GM12878 (cell line): ENCODE data around the gene CRYZL1. TPM values are rescaled to one million over a fixed set of nuclear protein-coding genes. Genes with fewer than 3 reads are reported as not detected.

Source experiments
- ATAC-seq: fragments of 200-7000 bp; cut with Tn5 transposase; 3 replicates; pipeline ENCODE4 v1.9.1; 2020; ENCODE audit warnings: mild to moderate bottlenecking, moderate library complexity
- BruUV-seq: library from RNA; stranded (reverse); fragments of 400-500 nt; replicated peaks from 2 replicates; lab custom pipeline; 2021; lab: Mats Ljungman, UMichigan
- CTCF ChIA-PET: fragments of 300-600 bp; sonication (Branson Sonifier 250); formaldehyde crosslinking; extraction: SDS; loops from one replicate; lab custom pipeline; 2021; ENCODE audit warnings: inconsistent platforms; lab: Yijun Ruan, JAX
- POLR2A ChIA-PET: fragments of 350-600 bp; formaldehyde crosslinking; extraction: SDS; loops from one replicate; lab custom pipeline; 2021; ENCODE audit warnings: inconsistent platforms; lab: Charles Lee
- RAD21 ChIA-PET: fragments of 300-600 bp; sonication (Branson Sonifier 250); formaldehyde crosslinking; loops from one replicate; lab custom pipeline; 2023; ENCODE audit warnings: antibody characterized with exemption; ENCODE audit not compliant: unreplicated experiment; lab: Charles Lee
- SMC1A ChIA-PET: fragments of 300-600 bp; sonication (Branson Sonifier 250); formaldehyde crosslinking; loops from one replicate; lab custom pipeline; 2023; ENCODE audit not compliant: unreplicated experiment, uncharacterized antibody; lab: Charles Lee
- DNase-seq: peaks from one replicate; pipeline ENCODE4 v3.0.0-alpha.2; 2011; ENCODE audit warnings: low read depth, low spot score
- FAIRE-seq: peaks from 3 replicates; lab custom pipeline; 2011; peaks lifted over from hg19 to GRCh38; lab: Jason Lieb, UNC
- H2AFZ ChIP-seq: 2 replicates; pipeline ENCODE4 v1.6.0; 2011; ENCODE audit warnings: low read depth, low read length, control low read depth; ENCODE audit not compliant: control insufficient read depth
- H3K27ac ChIP-seq: 2 replicates; pipeline ENCODE4 v1.5.1; 2011; ENCODE audit warnings: control low read depth; ENCODE audit not compliant: control insufficient read depth, insufficient read depth
- H3K27me3 ChIP-seq, 2 experiments: replicated peaks in 1 of 2; 2 replicates each; pipeline versions ENCODE4 v1.6.0 to v1.6.1; 2011; ENCODE audit warnings: low read length in 1 of 2; ENCODE audit not compliant: control insufficient read depth in 2 of 2, insufficient read depth in 2 of 2
- H3K36me3 ChIP-seq, 2 experiments: 2 replicates each; pipeline ENCODE4 v1.5.1; 2011; ENCODE audit warnings: low read length in 1 of 2; ENCODE audit not compliant: control insufficient read depth in 2 of 2, insufficient read depth in 2 of 2
- H3K4me1 ChIP-seq: 2 replicates; pipeline ENCODE4 v1.6.1; 2011; ENCODE audit warnings: mild to moderate bottlenecking, low read length, moderate library complexity, mixed read lengths; ENCODE audit not compliant: control insufficient read depth, insufficient read depth
- H3K4me2 ChIP-seq: 2 replicates; pipeline ENCODE4 v1.6.0; 2011; ENCODE audit warnings: control low read depth; ENCODE audit not compliant: control insufficient read depth, insufficient read depth
- H3K4me3 ChIP-seq: fragments of 200-600 bp; sonication (generic); 2 replicates; pipeline ENCODE4 v1.5.1; 2016
- H3K79me2 ChIP-seq: 2 replicates; pipeline ENCODE4 v1.6.0; 2011; ENCODE audit warnings: low read length; ENCODE audit not compliant: control insufficient read depth, insufficient read depth
- H3K9ac ChIP-seq: 2 replicates; pipeline ENCODE4 v1.8.0; 2011; ENCODE audit warnings: low read length, control low read depth, mixed read lengths; ENCODE audit not compliant: control insufficient read depth, insufficient read depth
- H3K9me3 ChIP-seq: replicated peaks from 3 replicates; pipeline ENCODE4 v1.5.1; 2011; ENCODE audit warnings: mild to moderate bottlenecking, low read length; ENCODE audit not compliant: control insufficient read depth, insufficient read depth
- H4K20me1 ChIP-seq: 2 replicates; pipeline ENCODE4 v1.6.0; 2011; ENCODE audit not compliant: control insufficient read depth, insufficient read depth
- EP300 ChIP-seq, 2 experiments: fragments of 150-350 bp in 1 of 2; IDR thresholded peaks; 2 replicates each; pipeline ENCODE4 v1.6.1; 2011 to 2012; ENCODE audit warnings: low read depth in 2 of 2, low read length in 2 of 2, borderline replicate concordance in 1 of 2, improper control_type of control experiment in 1 of 2, inconsistent platforms in 1 of 2; ENCODE audit not compliant: control insufficient read depth in 1 of 2
- JUNB ChIP-seq: IDR thresholded peaks from 2 replicates; pipeline ENCODE4 v1.6.1; 2016; ENCODE audit warnings: antibody characterized with exemption, mild to moderate bottlenecking
- KLF5 ChIP-seq: fragments of 450-650 bp; IDR thresholded peaks from 2 replicates; pipeline ENCODE4 v1.6.1; 2014; ENCODE audit warnings: mild to moderate bottlenecking; ENCODE audit not compliant: partially characterized antibody
- MTA2 ChIP-seq: fragments of 450-650 bp; IDR thresholded peaks from 2 replicates; pipeline ENCODE4 v1.6.1; 2016; ENCODE audit warnings: low read depth, mild to moderate bottlenecking, moderate library complexity
- NFIC ChIP-seq: IDR thresholded peaks from 2 replicates; pipeline ENCODE4 v1.6.1; 2012; ENCODE audit warnings: low read depth, mild to moderate bottlenecking, inconsistent platforms, low read length, moderate library complexity
- NFYB ChIP-seq: IDR thresholded peaks from 2 replicates; pipeline ENCODE4 v1.6.1; 2011; ENCODE audit warnings: low read depth, mild to moderate bottlenecking, low read length, improper control_type of control experiment, moderate library complexity; ENCODE audit not compliant: insufficient read depth
- SMARCA5 ChIP-seq: fragments of 450-650 bp; IDR thresholded peaks from 2 replicates; pipeline ENCODE4 v1.6.1; 2017; ENCODE audit warnings: mild to moderate bottlenecking
- ZBTB11 ChIP-seq: fragments of 450-650 bp; formaldehyde crosslinking; IDR thresholded peaks from 2 replicates; pipeline ENCODE4 v1.5.0; 2022; ENCODE audit warnings: mild to moderate bottlenecking, missing genetic modification characterization
- WGBS: methylation state at CpG from one replicate; pipeline ENCODE4 v1.1.6; 2016; ENCODE audit warnings: low lambda C conversion rate; ENCODE audit not compliant: insufficient replicate concordance, insufficient coverage; ENCODE audit errors: missing lambda C conversion rate; 5-methylcytosine and 5-hydroxymethylcytosine counted together
- in situ Hi-C: fragments of 300-500 bp; cut with MboI; formaldehyde crosslinking; loops from 9 replicates; pipeline ENCODE4 v1.14.3; 2018; ENCODE audit warnings: mixed read lengths
- intact Hi-C: fragments of 100-400 bp; cut with micrococcal nuclease; formaldehyde crosslinking; loops from one replicate; pipeline ENCODE4 v1.14.2; 2022; ENCODE audit not compliant: unreplicated experiment
- polyA plus RNA-seq, 11 experiments: library from polyadenylated mRNA; depleted of rRNA in 4 of 11; unstranded in 6 of 11; stranded (reverse) in 5 of 11; fragments of >200 nt; fragmentation: Nextera tagmentation in 4 of 11; fragmentation: Illumina TruSeq in 1 of 11; extraction: Ambion mirVana in 4 of 11; extraction: Trizol in 1 of 11; gene quantifications; 1 replicate in 1 of 11; 2 replicates in 10 of 11; pipeline versions ENCODE4 v1.2.1 to v1.2.3, GENCODE V29; 2011 to 2016; ENCODE audit warnings: inconsistent platforms in 2 of 11, missing spikeins in 2 of 11, low read depth in 1 of 11
- total RNA-seq, 4 experiments: library from RNA; depleted of rRNA in 3 of 4; stranded (reverse); fragments of >200 nt in 3 of 4; fragmentation: Illumina TruSeq in 1 of 4; extraction: Trizol in 1 of 4; gene quantifications; 2 replicates each; pipeline versions ENCODE4 v1.2.1 to v1.2.3, GENCODE V29; 2013 to 2021
- TF ChIP-seq, protein P1 (sequence below): fragments of 450-650 bp; IDR thresholded peaks from 2 replicates; pipeline ENCODE4 v1.6.1; 2018; ENCODE audit warnings: borderline replicate concordance, mild to moderate bottlenecking; ENCODE audit not compliant: partially characterized antibody
- TF ChIP-seq, protein P2 (sequence below): IDR thresholded peaks from 2 replicates; pipeline ENCODE4 v1.6.1; 2011; ENCODE audit warnings: borderline replicate concordance, low read depth, mild to moderate bottlenecking, moderate library complexity, low read length; ENCODE audit not compliant: insufficient read depth, poor library complexity, severe bottlenecking
- TF ChIP-seq, protein P3 (sequence below): fragments of 450-650 bp; IDR thresholded peaks from 2 replicates; pipeline ENCODE4 v1.6.1; 2018; ENCODE audit warnings: mild to moderate bottlenecking, low read depth, moderate library complexity; ENCODE audit not compliant: partially characterized antibody

Gene CRYZL1
- total and polyA plus RNA-seq, 10 of the 15 experiments (the other 5 are each of a cell fraction or from before 2014, with no cell fraction given) = 14.3 to 72.4 (median 30.7) TPM

GRCh38 chr21:33659568-33659949 lies 18.0 kb upstream of the CRYZL1 start (continued):
- TF ChIP-seq ZBTB11 (CRISPR knock-in tag) (no peak), EP300 (IDR thresholded peaks at IDR 0.05; ENCODE audit: borderline replicate concordance in 1 of 2, control insufficient read depth in 1 of 2, low read depth in 2 of 2, low read length in 2 of 2) (no peak), JUNB (no peak)

- no peak for FAIRE-seq
- TF ChIP-seq, protein P1, sequence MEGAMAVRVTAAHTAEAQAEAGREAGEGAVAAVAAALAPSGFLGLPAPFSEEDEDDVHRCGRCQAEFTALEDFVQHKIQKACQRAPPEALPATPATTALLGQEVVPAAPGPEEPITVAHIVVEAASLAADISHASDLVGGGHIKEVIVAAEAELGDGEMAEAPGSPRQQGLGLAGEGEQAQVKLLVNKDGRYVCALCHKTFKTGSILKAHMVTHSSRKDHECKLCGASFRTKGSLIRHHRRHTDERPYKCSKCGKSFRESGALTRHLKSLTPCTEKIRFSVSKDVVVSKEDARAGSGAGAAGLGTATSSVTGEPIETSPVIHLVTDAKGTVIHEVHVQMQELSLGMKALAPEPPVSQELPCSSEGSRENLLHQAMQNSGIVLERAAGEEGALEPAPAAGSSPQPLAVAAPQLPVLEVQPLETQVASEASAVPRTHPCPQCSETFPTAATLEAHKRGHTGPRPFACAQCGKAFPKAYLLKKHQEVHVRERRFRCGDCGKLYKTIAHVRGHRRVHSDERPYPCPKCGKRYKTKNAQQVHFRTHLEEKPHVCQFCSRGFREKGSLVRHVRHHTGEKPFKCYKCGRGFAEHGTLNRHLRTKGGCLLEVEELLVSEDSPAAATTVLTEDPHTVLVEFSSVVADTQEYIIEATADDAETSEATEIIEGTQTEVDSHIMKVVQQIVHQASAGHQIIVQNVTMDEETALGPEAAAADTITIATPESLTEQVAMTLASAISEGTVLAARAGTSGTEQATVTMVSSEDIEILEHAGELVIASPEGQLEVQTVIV = no peak
- TF ChIP-seq MTA2 (no peak), KLF5 (no peak), NFYB (no peak), NFIC (no peak), SMARCA5 (no peak)
- TF ChIP-seq, protein P2, sequence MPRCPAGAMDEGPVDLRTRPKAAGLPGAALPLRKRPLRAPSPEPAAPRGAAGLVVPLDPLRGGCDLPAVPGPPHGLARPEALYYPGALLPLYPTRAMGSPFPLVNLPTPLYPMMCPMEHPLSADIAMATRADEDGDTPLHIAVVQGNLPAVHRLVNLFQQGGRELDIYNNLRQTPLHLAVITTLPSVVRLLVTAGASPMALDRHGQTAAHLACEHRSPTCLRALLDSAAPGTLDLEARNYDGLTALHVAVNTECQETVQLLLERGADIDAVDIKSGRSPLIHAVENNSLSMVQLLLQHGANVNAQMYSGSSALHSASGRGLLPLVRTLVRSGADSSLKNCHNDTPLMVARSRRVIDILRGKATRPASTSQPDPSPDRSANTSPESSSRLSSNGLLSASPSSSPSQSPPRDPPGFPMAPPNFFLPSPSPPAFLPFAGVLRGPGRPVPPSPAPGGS = no peak
- TF ChIP-seq, protein P3, sequence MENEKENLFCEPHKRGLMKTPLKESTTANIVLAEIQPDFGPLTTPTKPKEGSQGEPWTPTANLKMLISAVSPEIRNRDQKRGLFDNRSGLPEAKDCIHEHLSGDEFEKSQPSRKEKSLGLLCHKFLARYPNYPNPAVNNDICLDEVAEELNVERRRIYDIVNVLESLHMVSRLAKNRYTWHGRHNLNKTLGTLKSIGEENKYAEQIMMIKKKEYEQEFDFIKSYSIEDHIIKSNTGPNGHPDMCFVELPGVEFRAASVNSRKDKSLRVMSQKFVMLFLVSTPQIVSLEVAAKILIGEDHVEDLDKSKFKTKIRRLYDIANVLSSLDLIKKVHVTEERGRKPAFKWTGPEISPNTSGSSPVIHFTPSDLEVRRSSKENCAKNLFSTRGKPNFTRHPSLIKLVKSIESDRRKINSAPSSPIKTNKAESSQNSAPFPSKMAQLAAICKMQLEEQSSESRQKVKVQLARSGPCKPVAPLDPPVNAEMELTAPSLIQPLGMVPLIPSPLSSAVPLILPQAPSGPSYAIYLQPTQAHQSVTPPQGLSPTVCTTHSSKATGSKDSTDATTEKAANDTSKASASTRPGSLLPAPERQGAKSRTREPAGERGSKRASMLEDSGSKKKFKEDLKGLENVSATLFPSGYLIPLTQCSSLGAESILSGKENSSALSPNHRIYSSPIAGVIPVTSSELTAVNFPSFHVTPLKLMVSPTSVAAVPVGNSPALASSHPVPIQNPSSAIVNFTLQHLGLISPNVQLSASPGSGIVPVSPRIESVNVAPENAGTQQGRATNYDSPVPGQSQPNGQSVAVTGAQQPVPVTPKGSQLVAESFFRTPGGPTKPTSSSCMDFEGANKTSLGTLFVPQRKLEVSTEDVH = no peak
Measured at GRCh38 chr21:33658919-33659567, 17.5 kb upstream of the CRYZL1 start.

More at GRCh38 chr21:33658919-33659567, 17.5 kb upstream of the CRYZL1 start:
- SMC1A ChIA-PET = no interaction called here
- no peak overlapping the region for H3K9ac ChIP-seq
- no peaks in the 10 kb centered on the region for H4K20me1 ChIP-seq
- CTCF ChIA-PET = no interaction called here
- H3K9me3 ChIP-seq = no peaks in the 10 kb centered on the region
- no peaks in the 10 kb centered on the region for H3K4me1 ChIP-seq
- H2AFZ ChIP-seq = no peak overlapping the region
- H3K27me3 ChIP-seq = no peaks in the 10 kb centered on the region
- in situ Hi-C loops (no loop called here), intact Hi-C loops (no loop called here)
- H3K4me3 ChIP-seq = no peak overlapping the region
- H3K4me2 ChIP-seq = no peak overlapping the region
- WGBS = 25% methylated on average over 7 of the region's 7 CpGs
- ATAC-seq = no peak
- DNase-seq = no peak
- no peaks in the 10 kb centered on the region for H3K36me3 ChIP-seq
- no TSS peak for BruUV-seq
- POLR2A ChIA-PET = interaction anchor here (0.6 kb wide), 1 partner anchor 14 kb away, joined by 3 read pairs; no protein-coding TSS in a partner anchor
- RAD21 ChIA-PET = no interaction called here
- H3K27ac ChIP-seq = no peak overlapping the region
- H3K79me2 ChIP-seq = no peaks in the 10 kb centered on the region
